HuH-7.5 (cell line): ENCODE results near the gene MREG.
"Not testable (repeated sequence)": the region's sequence is repeated elsewhere in the genome, so short reads cannot be mapped to it uniquely, and the experiment has no call there.

Experiments used
- DNase-seq: peaks from one replicate; pipeline ENCODE4 v3.0.0; 2011; ENCODE audit warnings: low spot score

MREG gene

DNA sequence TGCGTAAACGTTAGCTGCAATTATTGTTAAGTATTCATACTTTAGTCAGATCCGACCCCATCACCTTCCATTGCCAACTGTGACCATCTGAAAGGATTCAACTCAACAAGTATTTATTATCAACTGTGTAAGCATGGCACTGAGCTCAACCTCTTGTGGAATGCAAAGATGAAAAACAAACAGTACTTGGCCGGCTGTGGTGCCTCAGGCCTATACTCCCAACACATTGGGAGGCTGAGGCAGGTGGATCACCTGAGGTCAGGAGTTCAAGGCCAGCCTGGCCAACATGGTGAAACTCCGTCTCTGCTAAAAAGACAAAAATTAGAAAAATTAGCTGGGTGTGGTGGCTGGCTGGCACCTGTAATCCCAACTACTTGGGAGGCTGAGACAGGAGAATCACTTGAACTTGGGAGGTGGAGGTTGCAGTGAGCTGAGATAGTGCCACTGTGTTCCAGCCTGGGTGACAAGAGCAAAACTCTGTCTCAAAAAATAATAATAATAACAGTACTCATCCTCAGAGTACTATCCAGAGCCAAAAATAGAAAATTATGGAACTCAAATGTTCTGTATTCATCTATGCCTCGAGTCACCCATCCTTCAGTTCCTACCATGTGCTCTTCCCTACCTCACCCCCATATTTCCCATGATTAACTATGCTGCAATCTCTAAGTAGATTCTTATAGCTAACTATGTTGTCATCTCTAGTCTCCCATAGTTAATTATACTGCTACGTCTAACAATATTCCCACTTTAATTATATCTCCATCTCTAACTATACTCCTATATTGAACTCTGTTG, 8.6 kb upstream of the MREG start:
- no peak for DNase-seq

DNA sequence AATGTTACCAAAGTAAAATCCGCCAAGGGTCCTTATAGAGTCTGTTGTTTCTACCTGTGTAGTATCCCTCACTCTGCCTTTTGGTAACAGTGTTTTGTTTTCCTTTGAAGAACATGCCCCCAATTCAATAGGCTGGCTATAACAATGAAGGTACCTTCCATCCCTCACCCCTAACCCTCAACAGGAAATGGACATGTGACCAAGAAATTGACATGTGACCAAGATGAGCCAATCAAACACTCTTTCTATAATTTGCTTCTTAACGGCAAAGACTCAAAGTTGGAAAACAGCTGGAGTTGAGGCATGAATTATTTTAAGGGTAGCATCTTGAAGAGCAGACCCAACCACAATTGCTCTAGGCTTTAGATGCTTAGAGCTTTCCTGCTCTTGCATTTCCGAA, 5.4 kb upstream of the MREG start:
- DNase-seq, result no peak

DNA sequence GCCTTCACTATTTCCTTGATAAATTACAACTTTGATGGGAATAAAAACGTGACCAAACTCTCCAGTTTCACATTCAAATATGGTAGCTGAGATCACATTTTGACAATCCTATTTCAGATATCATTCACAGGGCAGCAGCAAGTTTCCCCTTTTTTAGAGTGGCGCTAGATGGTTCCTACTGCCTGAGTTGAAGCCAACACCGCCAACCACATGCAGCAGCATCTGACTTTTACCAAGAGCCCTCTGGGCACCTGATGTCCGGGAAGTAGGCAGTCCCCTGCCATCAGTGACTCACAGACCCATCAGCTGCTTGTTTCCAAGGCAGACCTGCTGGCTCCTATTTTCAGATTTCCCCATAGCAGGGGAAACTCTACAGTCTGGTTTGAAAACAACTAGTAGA, 4.0 kb upstream of the MREG start:
- DNase-seq, result no peak

DNA sequence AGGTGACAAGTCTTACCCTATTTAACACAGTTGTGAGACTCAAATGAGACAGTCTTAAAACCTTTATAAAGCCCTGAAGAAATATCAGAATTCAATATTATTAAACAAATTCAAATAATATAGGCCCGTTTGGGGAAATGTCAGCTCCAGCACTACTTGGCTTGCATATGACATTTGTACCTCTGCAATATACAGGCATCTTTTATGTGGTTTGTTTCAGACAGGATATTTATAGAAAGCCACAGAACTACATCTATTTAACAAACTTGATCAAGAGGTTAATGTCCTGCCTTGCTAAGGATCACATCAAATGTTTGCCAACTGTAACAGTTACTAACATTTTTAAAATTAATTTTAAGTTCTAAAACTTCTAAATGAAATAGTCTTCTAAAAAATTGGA, 3.2 kb upstream of the MREG start:
- no peak for DNase-seq

DNA sequence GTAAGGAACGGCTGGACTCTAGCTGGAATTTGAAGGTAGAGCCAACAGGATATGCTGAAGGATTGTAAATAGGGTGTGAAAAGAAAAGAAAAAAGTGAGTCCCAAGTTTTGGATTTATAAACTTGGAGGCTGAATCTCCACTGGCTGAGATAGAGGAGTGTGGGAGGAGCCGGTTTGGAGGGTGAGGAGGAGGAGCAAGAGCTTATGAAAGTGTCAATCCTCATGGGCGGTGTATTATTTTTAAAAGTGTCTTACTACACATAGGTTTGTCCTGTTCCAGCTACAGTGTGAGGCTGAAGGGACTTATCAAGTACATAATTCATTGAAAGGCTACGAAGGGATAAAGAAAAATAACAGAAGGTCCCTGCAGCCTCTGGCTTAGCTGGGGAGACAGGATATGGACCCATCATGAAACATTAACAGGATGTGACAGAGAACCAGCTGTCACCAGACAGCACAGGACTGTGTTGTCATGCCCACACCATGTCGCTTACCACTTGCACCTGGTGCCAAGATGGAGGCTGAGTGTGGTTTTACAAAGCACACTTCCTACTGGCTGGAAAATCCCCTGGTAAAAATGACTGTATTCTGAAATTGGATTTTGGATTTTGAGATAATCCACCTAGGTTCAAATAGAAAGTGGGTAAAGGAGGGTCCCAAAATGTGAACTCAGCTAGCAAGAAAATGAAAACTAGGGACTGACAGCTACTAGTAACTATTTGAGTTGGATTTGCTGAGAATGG, 2.5 kb upstream of the MREG start:
- no peak for DNase-seq

DNA sequence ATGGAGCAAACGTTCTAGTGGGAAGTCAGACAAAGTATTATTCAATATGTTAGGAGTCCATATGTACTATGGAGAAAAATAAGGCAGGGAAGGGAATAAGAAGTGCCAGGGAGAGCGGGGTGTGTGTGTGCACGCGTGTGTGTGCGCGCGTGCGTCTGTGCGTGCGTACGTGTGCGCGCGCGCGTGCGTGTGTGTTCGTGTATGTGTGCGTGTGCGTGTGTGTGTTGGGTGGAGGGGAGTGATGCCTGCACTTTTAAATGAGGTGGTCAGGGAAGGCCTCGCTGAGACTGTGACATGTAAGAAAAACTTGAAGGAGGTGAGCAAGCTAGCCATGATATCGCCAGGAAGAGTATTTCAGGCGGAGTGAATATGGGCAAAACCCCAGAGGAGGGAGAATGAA, 1.6 kb upstream of the MREG start:
- no peak for DNase-seq

DNA sequence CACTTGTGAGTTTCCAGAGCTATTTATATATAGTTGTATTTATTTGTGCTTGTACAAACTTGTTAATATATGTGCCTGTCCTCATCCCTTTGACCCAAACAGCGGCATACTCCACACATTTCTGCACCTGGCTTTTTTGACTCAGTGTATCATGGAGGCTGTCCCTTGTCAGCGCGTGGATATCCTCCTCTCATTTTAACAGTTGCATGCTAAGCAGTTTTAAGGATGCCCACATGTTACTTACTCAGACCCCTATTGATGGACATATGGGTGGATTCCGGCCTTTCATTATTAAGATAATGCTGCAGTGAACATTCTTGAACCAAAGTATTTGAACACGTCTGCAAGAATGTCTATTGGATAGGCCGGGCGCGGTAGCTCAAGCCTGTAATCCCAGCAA, 655 bp upstream of the MREG start:
- DNase-seq, result no peak

DNA sequence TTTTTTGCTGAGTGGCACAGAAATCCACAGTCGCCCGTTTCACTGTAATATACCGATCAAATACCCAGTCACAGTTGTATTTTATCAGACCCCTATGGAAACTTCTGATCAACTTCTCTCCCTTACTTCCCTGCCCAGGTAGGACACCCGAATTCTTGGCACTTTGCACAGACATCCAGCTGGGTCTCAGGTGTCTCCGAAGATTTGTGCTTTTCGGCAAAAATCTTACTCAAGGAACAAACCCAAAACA, 596 bp downstream of the MREG start:
- no peak for DNase-seq

DNA sequence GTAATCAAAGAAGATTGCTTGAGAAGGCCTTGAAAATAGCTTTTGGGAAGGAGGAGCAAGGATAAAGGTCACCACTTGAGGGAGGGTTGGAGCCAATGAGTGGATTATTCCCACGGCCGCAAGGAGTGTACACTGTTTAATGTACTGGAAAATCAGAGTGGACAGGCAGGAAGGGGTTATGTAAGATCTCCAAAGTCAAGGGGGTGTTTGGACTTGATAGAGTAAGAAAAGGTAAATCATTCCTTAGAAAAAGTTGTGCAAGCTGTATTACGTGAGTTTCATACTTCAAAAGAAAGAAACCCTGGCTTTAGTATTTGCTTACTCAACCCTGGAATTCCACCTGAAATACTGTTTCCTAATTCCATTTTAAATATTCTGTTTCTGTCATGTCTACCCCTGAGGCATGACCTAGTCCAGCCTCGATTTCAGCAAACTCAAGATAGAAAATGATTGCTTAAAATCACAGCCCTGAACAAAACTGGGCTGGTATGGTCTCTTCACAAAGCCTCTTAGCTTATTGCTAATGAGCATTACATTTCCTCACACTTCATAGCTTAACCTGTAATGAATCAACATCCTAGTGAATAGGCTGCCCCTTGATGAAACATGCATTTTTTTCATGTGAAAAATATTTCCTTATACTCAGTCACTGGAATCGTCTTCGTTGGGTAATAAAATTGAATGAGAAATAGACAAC, 1.1 kb downstream of the MREG start:
- DNase-seq, result no peak

DNA sequence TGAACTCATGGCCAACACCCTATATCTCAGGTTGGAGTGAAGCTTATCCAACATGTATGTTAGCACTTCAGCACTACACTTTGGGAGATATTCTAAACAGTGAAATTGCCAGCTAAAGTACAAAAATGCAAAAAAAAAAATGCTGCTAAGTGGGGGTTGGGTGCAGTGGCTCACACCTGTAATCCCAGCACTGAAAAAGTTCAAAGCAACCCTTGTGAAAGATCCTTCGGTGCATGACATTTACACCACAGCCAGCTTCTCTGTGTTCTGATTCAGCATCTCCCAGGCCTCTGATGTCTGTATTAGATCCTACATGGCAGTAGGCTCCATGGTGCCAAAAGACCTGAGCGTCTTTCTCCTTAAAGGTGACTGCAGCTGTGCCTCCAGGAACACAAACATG, 4.1 kb downstream of the MREG start:
- DNase-seq, result not testable (repeated sequence)

DNA sequence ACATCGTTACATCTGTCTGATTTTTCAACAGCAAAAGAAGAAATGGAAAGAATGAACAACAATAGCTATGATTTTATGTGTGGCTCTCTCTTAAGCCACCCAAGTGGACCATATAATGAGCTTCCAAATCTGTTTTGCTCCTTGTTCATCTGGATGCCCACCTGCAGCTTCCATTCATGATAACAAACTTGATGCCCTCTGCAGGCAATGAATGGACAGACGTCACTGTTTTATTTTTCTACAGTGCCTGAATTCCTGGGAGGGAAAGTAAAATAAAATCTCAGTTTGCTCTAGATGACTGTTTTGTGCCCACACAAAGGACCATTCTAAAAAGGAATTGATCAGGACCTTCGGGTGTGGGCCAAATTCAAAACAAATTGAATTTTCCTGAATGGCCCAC, 5.0 kb downstream of the MREG start:
- DNase-seq, result no peak

DNA sequence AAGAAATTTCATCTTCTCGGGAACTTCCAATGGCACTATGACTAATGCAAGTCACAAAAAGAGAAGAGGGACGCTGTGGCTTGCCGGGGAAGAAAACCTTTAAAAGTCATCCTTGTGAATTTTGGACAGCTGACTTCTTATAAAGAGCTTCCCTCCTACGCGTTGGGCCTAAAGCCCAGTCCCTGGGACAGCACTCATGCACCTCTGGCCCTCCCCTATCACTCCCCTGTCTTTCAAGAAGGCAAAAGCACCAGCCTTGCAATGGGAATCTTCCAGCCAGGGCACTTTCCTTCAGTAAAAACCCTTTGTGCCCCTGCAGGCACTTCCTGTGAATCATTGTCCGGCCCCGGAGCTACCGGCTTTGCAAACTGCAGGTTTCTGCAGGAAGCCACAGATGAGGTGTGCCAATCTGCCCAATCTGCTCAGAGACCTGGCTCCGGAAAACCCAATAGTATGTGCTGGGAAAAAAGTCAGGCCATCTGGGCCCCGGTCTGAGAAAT, 7.1 kb downstream of the MREG start:
- DNase-seq, result no peak

DNA sequence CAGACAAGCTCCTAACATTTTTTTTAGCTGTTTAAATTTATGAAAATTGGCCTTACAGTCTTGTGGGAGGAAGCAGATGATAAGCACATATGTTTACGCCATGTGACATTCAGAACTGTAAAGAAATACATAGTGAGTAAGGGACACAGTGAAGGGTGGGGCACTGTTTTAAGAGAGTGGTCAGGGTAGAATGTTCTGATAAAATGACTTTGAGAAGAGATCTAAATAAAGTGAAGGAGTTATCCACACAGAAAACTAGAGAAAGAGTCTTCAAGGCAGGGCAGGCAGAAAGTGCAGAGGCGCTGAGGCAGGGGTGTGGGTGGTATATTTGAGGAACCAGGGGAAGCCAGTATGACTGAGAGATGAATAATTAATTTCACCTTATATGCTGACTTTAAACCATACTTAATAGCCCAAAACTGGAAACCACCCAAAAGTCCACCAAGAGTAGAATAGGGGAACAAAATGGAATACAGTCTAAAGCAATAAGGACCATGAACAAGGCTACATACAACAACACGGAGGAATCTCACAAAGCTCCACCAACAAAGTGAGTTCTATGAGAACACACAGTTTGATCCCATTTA, 8.6 kb downstream of the MREG start:
- no peak for DNase-seq

DNA sequence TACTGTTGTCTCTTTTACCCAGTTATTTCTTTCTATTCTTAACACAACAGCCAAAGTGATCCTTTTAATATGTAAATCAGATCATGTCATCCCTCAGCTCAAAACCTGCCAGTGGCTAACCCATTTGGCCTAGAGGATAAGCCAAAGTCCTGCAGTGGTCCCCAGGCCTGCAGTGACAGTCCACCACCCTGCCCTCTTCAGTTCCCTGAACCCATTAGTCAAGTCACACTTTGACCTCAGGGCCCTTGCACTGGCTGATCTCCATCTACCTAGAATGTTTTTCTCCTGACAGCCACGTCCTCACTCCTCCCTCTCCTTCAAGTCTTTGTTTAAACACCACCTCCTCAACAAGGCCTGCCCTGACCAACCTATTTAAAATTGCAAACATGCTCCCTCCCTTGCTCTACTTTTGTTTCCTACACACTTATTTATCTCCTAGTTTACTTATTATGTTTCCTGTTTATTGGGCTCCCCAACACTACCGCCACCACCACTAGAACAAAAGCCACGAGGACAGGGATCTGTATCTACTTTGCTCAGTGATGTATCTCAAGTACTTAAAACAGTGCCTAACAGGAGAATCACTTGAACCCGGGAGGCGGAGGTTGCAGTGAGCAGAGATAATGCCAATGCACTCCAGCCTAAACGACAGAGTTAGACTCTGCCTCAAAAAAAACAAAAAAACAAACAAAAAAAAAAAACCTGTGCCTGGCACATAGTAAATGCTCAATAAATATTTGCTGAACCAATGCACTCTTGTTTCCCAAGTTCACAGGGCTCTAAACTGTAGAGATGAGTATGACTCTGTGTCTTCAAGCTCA, 9.3 kb downstream of the MREG start:
- no peak for DNase-seq

DNA sequence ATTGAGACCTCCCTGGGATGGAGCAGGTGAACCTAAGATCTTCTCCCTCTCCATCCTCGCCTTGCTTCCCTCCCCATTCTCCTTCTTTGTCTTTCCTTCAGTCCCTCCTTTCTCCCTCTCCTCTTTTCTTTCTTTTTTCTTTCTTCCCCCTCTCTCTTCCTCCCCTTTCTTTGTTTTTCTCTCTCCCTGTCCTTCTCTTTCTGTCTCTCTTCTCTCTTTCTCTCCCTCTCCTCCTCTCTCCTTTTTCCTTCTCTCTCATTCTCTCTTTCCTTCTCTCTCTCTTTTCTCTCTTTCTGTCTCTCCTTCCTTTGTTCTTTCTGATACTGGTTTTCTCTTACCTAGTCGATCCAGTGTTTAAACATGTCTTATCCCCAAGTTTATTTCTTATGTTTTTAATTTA, 10.7 kb downstream of the MREG start:
- DNase-seq, result no peak

DNA sequence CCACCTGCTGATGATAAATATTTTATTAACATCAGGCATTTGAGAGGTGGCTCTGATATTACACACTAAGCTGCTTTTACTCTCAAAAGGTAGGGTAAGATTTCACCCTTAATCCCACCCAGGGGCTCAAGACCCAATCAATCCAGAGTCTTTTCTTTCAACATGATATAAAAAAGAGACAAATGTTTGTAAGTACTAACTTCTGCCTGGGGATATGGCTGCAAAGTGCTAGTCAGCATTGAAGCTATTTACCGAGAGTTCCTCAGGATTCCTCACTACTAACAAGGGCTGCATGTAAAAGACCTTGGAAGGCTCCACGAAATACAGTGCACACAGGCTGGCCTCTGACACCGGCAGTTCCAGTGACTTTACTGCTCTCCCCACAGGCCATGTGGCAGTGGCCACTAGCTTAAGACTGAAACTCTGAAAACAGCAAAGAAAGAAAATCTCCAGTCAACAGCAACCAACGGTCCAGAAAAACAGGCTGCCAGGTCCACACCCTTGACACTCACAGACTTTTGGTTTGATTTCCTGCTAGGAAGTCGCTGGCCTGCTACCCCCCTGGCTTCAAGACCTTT, 11.2 kb downstream of the MREG start:
- no peak for DNase-seq

DNA sequence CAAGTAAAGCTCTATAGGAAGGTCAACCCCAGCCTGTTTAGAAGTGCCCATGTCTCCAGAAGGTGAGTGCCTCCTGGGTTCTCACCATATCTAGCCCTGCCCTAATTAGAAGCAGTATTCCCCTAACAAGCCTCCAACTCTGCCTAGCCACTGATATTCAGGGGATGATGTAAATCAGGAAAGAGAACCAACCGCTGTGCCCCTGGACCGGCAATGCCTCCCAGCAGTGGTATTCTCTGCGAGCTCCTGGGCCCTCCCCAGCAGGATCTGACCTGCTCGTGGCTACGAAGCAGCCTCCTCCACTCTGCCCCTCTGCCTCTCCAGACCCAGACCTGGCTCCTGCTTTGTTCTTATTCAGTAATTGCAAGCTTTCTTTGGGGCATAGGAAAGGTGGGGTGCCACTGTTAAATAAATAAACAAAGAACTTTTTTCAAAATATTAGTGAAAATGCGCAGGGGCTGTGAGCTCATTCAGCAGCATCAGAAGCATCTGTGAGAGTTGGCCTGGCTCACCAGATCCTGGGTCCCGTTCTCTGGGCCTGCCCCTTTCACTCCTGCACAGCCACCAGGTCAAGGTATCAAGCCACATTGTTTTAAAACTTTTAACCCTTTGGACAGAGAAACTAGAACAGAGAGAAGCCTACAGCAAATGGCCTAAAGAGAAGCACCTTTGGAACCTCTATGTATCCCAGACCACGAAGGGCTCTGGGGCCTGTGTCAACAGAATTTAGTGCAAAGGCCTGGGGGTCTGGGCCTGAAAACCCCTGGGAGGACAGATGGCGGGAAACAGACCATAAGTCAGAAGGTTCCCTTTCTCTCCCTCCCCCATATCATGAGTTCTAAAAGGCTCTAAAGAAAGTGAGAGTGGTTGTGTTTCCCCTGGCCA, 11.9 kb downstream of the MREG start:
- no peak for DNase-seq

DNA sequence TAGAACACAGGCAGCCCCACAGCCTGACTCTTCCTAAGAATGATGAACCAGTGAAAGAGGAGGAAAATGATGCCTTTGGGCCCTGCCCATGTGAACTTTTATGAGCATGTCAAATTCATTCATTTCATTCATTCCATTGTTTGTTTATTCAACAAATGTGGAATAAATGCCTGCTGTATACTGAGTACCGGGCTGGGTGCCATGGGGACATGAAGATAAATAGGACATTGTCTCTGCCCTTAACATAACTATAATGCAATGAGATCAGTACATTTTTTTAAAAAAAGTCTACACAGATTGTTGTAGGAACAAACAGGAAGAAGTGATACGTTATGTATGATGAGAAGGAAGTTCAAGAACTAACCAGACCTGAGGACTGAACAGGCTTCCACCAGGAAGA, 14.7 kb downstream of the MREG start:
- DNase-seq, result no peak

DNA sequence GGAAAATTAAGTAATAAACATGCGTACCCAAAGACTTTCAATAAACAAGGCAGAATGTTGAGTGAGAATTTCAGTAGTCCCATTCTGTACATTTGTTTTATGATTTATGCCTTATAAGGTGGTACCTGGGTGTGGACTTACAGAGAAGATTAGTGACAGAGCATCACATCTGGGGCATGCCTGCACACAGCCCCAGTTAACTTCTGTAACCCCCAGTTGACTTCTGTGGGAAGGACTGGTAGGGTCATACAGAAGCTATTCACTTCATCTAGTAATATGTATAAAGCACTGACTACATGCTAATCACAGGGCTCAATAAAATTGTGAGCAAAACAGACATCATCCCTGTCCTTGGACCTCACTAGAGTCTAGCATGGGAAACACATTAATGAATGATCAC, 16.1 kb downstream of the MREG start:
- DNase-seq, result no peak

DNA sequence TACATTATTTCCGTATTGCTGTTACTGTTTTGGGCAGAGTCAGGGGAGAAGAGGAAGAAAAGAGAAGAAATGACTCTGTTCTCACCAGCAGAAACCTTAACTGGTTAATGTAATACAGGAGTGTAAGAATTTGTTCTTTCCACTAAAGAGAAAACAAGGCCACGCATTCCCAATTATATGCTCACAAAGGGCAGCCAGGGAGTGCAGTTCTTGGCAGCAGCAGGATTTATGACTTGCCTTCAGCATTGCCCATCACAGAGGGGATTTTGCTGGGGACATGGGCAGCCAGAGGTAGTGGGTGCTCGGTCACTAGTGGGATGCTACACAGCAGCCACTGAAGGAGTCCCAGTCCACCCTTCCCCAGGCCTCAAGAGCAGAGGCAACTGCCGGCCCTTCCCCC, 18.4 kb downstream of the MREG start:
- no peak for DNase-seq
